Inflammatory macrophage treated with lipopolysaccharide for 1 hour (primary cell): Measurements from ENCODE around the gene ARHGEF4.

Experiments
- DNase-seq, 2 donors: peaks; one replicate each; pipeline ENCODE4 v3.0.0-alpha.2; 2020 to 2022

Gene ARHGEF4

DNA sequence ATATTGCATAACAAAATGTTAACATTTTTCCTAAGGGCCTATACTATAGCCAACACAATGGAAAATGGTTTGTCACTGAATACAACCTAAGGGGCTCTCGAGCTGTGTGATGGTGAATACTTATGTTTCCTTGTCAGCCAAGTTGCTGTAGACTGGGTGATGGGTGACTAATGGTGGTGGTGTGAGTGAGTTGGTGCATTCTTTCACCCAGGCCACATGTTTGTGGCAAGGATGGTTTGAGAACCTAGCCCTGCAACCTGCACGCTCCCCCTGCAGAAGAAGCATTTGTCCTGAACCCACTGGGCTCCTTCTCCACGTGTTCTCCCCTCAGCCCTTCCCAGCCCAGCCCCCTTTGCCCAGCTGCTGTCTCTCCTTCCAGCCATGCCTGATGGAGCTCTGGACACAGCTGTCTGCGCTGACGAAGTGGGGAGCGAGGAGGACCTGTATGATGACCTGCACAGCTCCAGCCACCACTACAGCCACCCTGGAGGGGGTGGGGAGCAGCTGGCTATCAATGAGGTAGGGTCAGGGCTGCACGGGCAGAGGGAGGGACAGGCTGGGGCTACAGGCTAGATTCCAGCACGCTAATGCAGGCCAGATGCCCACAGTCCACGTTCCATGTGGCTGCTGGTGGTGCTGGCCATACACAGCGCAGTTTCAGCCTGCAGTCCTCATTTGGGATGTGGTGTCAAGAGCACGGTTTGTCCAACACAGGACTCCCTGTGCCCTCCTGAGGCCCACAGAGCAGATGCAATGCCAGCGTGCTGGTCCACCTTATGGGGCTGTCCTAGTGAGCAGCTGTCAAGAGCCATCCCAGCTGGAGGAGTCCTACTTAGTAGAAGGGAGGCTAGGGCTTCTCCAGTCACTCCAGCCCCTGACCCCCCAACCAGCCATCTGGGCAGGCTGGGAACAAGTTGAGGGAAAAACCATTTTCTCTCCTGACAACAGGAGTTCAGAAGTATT, 191.1 kb downstream of the ARHGEF4 start:
- no peak for DNase-seq

DNA sequence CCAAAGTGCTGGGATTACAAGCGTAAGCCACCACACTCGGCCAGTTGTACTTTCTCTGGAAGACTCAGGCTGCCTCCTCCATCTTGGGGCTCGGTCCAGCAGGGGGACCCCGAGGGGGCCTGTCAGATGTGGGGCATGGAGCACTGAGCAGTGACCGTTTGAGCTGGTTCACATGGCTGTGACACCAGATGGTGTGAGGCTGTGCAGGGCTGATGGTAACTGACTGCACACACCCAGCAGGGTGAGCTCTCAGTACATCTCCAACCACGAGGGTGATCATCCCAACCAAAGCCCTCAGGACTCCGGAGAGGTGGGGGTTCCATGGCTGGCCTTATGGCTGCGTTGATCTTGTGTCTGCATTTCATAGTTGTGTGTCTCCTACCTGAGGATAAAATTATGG, 193.1 kb downstream of the ARHGEF4 start:
- DNase-seq: no peak

DNA sequence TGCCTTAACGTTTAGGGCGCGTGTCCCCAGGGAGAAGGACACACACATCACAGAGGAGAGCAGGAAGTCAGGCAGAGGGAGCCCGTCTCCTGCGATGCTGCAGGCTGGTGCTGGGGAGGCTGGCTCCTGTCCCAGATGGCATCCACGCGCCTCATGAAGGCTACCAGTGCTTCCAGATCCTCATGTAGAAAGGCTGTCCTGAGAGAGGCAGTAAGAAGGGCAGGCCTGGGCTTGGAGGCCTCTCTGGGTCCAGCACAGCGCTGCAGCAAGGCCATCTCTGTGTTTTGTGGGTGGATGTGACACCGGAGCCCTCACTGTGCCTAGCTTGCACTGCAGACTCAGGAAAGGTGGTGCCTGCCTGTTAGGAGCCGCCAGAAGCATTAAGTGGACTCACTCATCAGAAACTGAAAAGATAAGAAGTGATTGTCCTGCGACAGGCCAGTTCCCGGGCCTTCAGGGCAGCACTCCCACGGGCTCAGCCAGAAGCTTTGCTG, 193.8 kb downstream of the ARHGEF4 start:
- DNase-seq: no peak

DNA sequence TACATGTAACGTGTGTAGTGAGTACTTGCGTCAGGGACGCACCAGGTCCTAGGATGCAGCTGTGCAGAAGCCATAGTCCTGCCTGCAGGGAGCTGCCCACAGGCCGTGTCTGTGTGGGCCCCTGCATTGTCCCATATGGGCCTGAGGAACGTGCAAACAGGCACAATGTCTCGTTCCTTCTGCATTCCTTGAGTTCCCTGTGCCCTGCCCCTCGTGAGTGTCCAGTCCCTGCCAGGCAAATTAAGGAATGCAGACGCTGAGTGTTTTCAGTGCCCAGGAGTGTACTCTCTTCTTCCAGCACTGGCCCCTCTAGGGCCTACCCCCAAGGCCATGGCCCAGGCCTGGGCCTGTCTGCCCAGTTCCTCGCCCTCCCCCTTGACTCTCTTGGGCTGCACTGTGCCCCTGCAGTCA, 194.7 kb downstream of the ARHGEF4 start:
- no peak for DNase-seq

DNA sequence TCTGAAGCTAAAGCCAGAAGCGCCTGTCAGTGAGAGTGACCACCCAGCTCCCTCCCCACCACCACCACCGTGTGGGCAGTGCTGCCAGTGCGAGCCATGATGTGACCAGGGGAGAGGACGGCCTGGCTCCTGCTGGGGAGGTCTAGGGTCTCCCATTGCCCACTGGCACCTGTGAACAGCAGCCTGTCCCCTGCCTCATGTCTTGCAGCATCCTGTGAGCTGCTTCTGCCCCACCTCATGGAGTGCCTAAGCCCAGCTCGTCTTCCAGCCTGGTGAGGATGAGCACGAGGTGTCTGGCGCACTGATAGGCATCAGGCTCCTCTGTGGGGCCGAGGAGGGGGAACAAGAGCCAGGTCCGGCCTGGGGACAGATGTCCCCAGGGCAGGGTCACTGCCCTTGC, 195.2 kb downstream of the ARHGEF4 start:
- no peak for DNase-seq

DNA sequence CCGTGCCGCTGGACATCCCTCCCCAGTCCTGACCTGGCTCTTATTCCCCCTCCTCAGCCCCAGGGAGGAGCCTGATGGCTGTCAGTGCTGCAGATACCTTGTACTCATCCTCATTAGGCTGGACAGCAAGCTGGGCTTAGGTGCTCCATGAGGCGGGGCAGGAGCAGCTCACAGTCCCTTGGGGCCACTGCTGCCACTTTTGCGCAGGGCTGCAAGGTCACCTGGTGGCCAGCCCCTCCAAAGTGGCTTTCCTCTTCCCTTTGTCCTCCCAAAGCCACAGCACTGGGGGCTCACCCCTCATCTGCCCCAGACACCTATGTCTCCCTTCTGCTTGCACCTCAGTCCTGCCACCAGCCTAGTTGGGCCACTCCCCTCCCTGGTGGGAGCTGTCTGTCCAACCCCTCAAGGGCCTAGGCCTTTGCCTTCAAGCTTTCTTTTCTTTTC, 195.7 kb downstream of the ARHGEF4 start:
- no peak for DNase-seq

DNA sequence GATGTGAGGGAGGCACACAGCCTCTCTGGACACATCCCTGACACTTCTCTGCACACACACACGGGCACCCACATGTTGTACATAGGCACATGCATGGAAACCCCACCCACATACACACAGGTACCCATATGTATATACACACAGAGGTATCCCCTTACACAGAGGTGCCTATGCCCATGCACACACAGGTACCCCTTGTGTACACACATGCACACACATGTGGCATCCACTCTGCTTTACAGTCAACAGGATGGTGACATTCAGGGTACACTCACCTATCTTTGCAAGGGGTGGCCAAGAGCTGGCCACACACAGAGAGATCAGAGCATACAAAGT, 197.0 kb downstream of the ARHGEF4 start:
- DNase-seq: no peak

DNA sequence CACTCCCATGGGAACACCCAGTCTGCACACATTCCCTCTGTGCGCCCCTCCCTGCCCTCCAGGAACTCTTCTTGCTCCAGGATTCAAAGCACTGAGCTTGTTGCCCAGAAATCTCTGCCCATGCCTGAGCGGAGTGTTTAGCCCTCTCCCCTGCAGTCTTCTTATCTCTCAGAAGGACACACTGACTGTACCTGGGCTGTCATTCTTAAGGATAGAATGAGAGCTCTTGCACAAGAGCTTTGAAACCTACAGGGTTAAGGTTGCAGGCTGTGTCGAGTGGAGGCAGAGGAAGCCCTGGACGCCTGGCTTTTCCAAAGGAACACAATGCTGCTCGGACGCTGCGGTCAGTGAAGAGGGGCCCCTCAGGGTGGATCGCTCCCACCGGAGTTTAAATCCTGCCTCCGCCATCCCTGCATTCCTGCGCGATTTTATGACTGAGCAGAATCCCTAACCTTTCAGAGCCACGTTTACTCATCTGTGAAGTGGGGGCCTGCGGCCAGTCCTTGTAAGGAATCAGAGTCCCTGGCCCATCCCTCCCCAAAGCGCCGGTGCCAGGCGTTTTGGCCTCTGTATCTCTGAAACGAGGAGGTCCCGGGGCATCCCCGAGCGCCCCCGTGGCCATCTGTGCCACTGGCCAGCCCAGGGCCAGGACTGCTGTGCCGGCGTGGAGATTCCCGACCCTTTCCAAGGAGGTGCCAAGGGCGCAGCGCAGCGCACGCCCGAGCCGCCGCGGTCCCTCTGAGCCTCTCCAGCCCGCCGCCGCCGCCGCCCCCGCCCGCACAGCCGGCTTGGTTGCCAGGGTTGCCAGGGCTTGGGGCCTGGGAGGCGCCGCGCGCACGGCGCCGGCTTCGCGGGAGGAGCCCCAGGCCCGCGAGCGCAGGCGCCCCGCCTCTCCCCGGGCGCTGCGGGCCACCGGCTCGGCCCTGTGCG, 197.7 kb downstream of the ARHGEF4 start:
- DNase-seq: no peak

DNA sequence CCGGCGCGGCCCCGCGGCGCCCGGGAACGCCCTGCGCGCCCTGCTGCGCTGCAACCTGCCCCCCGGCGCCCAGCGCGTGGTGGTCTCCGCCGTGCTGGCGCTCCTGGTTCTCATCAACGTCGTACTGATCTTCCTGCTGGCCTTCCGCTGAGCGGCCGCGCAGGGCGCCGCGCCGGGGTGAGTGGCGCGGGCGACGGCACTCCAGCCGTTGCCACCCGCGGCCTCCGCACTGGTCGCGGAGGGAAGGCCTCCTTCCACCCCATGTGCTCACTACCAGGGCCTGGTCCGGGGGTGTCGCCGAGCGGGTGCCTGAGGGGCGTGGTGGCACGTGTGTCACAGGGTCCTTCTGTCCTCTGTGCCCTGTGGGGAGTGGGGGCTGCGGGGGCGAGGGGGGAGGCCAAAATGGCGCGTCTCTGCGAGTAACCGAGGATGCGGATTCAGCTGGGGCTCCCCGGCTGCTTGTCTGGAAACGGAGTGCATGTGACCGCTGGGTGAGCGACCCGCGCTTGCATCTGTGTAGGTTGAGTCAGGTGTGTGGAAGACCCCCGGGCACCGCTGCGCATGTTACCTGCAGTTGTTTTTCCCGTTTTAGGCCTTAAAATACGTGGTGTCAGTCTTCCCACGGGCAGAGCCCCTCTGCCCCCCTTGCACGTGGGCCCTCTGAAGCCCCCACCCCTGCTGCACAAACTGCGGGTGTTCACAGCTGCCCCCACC, 198.6 kb downstream of the ARHGEF4 start:
- no peak for DNase-seq

DNA sequence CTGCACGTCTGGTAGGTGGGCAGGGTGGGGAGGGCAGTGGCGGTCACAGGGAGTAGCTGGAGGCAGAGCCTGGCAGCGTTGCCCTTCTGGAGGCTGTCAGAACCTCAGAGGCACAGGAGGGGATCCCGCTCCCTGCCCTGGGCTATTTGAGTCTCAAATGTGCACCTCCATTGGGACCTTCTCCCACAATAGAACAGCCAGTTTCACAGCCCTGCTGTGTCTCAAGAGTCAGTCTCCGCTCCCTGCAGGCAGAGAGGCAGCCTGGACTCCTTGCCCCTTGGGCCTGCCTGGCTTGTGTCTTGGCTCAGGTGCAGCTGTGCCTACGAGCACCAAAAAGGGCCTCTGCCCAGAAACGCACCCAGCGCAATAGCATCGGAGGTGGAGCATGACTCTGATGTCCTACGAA, 199.1 kb downstream of the ARHGEF4 start:
- DNase-seq: no peak

DNA sequence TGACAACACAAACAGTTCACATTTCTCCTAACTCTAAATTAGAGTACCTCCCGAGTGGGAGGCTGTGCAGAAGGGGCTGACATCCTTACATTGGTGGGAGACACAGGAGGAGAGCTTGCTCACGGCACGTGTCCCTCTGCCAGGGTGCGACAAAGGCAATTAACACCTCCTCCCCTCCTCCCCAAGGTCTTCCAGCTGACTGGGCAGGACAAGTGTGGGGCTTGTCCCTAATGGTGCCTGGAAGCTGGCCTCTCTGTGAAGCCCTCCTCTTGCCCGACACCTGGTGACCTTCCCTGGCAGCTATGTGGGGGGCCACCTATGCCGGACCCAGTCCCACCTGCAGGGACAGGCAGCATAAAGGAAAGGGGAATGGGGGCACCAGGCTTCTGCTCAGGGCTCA, 199.6 kb downstream of the ARHGEF4 start:
- DNase-seq: no peak

DNA sequence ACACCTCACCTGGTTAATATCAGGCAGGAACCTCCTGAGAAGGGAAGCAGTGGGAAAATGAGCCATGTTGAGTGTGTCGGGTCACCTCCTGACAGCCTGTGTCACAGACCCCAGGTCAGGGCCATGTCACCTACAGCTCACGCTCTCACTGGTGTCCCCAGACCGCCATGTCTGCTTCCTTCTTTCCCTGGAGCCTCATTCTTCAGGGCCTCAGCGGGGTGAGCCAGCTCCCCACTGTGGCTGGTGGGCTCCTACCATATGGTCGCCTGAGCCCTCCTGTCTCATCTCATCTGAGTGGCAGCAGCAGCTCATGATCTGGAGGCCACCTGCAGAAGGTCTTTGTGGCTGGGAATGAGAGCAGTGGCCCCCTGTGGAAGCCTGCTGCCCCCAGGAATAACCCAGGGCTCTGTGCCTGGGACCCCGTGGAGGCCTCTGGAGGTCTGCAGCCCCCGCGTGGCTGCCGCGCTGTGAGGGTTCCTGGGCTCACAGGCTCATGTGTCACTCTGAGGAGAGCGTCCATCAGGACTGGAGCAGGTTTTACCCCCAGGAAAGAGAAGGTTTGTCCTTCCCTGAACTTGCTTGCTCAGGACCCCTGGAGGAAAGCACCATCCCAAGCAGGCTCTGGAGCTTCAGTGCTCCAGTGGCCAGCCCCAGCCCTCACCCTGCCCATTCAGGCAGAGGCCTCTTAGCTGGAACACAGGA, 200.1 kb downstream of the ARHGEF4 start:
- no peak for DNase-seq

DNA sequence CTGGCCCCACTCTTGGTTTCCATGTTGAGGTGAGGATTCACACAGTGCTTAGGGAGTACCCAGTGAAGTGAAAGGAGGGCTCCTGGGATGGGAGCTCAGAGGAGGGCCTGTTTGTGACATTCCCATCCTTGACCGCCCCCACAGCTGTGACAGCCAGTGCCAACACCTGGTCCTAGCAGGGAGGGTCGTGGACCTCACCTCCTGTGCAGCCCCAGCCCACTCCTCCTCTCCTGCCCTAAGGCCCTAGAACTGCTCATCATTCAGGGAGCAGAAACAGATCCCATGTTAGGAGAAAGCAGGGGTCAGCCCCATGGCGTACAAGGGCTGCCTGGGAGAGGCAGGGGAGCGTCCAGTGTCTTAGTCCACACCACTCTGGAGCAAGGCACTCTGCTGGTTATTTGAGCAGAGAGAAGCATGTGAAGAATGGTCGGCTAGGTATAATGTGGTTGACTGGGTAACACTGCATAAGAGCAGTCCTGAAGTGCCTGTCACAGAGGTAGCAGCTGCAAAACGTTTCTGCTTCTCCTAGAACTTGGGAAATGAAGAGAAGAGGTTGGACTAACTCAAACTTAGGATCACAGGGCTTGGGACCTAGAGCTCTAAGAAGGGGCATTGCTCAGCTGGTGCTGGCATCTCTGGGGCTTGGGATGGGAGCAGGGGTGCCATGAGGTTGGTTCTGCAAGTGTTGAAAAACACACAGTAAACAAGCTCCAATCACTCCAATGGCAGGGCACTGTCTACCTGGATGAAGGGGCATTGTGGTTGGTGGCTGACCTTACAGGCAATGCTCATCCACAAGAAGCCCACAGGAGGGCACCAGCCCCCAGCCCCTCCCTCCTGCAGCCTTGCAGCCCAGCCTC, 200.9 kb downstream of the ARHGEF4 start:
- DNase-seq: no peak

DNA sequence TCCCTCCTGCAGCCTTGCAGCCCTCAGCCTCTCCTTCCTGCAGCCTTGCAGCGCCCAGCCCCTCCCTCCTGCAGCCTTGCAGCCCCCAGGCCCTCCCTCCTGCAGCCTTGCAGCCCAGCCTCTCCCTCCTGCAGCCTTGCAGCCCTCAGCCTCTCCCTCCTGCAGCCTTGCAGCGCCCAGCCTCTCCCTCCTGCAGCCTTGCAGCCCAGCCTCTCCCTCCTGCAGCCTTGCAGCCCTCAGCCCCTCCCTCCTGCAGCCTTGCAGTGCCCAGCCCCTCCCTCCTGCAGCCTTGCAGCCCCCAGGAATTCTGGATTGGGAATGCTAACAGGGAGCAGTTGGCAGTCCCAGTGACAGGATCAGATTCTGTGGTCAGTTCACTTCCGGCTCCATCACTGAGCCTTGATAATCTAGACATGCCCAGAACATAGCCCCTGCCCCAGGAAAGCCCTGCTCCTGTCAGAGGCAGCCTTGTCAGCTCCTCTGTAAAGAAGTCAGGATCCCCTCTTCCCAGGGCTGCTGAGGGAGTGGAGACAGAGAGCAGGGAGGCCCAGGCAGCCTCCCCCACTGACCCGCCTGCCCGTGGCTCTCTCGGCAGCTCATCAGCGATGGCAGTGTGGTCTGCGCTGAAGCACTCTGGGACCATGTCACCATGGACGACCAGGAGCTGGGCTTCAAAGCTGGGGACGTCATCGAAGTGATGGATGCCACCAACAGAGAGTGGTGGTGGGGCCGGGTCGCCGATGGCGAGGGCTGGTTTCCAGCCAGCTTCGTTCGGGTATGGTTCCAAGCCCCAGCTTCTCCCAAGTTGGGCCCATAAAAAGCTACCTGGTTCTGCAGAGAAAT, 201.8 kb downstream of the ARHGEF4 start:
- no peak for DNase-seq

DNA sequence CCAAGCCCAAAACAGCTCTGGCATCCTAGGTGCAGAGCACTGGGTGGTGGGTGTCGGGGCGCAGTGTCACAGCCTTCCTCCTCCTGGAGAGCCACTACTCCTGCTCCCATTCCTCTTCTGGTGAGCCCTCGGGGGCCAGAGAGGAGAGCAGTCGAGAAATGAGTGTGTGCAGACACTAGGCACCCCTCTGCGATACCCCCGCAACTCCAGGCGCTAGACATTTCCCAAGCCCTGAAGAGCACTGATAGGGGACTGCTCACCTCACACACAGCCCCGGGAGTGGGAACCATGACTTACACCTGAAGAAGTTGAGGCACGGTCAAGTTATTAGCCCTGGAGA, 202.4 kb downstream of the ARHGEF4 start:
- no peak for DNase-seq

DNA sequence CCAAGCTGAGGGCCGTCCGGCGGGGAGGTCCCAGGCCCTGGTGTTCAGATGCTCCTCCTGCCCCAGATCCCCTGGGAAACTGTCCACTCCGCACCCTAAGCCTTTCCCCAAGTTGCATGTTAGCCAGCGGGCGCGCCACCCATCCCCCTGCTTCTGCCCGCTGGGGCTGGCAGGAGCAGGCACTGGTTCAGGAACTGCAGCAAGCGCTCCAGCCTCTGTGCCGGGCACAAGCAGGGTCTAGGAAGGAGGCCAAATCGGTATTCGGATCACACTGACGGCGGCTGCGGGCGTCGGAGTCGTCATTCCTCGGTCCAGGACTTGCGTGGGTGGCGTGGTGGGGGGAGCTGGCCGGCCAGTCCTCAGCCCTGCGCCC, 202.8 kb downstream of the ARHGEF4 start:
- DNase-seq: no peak

DNA sequence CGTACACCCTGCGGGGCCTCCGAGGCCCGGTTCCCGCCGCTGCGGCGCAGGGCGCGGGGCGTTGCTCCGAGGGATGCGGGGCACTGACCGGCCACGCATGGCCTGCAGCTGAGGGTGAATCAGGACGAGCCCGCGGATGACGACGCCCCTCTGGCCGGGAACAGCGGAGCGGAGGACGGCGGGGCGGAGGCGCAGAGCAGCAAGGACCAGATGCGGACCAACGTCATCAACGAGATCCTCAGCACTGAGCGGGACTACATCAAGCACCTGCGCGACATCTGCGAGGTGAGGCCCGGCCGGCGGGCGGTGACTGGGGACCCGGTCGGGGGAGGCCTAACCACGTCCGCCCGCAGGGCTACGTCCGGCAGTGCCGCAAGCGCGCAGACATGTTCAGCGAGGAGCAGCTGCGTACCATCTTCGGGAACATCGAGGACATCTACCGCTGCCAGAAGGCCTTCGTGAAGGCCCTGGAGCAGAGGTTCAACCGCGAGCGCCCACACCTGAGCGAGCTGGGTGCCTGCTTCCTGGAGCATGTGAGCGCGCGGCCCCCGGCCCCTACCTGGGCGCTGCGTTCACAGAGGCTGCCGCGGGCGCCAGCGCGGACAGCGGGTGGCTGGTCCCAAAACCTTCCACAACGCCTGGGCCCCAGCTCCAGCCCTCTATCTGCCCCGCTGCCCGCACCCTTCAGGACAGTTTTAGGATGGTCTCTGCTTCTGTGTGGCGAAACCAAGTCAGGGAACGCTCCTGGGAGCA, 203.4 kb downstream of the ARHGEF4 start:
- no peak for DNase-seq

DNA sequence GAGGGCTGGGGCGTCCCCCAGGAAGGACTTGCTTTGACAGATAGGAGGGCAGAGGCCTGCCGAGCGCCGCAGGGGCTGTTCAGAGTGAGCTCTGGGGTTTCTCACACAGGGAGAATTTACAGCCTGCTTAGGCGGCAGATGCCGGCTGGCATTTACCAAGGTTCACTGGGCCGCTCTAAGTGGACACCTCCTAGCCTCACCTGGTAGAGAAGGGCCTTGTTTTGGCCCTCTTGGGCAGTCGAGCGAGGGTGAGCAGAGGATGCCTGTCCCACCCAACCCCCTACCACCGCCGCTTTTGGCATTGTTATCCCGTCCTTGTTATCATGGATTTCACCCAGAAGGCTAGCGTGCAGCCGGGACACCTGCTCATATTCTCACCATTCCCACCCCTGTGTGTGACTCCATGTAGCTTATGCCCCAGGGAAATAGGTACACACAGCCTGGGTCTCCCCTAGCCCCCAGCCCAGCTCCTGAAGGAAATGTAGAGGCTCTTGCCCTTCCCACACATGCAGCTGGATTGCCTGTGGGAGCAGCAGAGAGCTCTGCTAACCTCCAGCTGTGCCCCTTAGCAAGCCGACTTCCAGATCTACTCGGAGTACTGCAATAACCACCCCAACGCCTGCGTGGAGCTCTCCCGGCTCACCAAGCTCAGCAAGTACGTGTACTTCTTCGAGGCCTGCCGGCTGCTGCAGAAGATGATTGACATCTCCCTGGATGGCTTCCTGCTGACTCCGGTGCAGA, 204.1 kb downstream of the ARHGEF4 start:
- DNase-seq: no peak
